NK-92 treated with Interleukin-12 subunit alpha and Interleukin-12 subunit beta, amount 100 ng/mL, for 24 hours (cell line): ENCODE results near the gene CARD10.
A peak's percentile ranks its signal among the peaks of the same experiment; 100 is the strongest.

ENCODE experiments used
- DNase-seq: peaks from one replicate; lab custom pipeline; 2025; lab: John Stamatoyannopoulos, UW

Gene CARD10

DNA sequence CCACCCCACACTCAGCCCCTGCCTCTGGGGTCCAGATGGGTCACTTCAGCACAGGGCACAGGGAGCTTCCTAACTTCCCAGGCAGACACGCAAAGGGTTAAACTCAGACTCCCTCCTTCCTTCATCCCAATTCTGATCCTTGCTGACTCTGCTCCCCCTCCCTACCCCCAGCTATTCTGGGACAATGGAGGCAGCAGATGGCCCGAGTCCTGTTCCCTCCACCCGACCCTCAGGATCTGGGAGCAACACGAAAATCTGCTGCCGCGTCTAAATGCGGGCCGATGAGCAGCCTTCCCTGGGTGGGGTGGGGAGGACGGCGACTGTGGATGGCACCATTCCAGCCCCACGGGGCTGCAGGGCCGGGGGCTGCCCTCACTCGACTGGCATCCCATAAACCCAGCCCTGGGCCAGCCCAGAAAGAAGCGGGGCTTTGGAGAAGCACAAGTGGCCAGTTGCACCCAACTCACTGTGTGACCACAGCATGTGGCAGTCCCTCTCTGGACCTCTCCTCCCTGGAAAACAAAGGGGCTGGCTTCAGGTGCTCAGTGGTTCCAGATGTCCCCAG, 51.7 kb downstream of the CARD10 start:
- DNase-seq, result no peak

GRCh38 chr22:37464181-37464580, 55.0 kb downstream of the CARD10 start:
- no peak for DNase-seq

DNA sequence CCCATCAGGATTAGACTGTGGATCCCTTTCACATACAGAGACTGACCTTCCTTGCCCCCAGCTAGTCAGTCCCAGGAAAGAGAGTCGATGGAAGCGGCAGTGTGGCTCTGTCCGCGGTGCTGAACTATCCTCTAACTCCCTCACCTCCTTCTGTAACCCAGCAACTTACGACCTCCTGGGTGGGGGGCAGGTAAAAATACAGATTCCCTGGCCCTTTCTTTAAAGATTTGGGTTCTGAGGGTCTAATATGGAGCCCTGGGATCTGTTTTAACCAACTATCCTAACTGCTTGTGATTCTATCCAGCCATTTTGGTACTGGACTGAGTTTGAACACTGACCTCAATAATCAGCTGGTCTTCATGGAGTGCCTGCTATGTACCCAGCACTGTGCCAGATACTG, 56.2 kb downstream of the CARD10 start:
- DNase-seq, result no peak

DNA sequence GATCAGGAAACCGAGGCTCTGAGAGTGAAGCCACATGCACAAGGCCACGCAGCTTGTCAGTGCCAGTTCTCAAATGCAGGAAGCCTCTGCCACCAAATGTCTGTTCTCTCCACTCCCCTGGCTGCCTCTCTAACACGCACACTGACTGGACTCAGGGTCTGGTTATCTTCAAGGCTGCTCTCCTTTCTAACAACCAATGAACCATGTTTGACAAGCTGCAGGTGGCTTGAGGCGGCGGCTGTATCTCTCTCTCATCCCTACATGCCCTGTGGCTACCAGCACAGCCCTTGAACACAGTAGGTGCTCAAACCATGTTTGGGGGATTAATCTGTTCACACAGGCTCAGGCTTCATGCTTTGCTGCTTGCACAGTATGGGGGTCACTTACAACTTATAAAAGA, 56.8 kb downstream of the CARD10 start:
- no peak for DNase-seq

GRCh38 chr22:37461961-37462360, 57.3 kb downstream of the CARD10 start:
- DNase-seq, result no peak

DNA sequence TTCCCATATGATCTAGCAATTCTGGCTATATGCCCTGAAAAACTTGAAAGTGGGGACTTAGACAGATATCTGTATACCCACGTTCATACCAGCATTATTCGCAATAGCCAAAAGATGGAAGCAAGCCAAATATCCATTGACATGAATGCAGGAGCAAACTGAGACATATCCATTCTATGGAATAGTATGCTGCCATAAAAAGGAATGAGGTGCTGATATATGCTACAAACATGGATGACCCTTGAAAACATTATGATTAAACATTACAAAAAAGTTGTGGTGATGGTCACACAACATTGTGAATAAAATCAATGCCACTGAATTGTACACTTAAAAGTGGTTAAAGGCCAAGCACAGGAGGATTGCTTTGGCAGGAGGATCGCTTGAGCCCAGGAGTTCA, 58.5 kb downstream of the CARD10 start:
- DNase-seq, result no peak

- no peak for DNase-seq
Measured at GRCh38 chr22:37459206-37459605, 60.0 kb downstream of the CARD10 start.

DNA sequence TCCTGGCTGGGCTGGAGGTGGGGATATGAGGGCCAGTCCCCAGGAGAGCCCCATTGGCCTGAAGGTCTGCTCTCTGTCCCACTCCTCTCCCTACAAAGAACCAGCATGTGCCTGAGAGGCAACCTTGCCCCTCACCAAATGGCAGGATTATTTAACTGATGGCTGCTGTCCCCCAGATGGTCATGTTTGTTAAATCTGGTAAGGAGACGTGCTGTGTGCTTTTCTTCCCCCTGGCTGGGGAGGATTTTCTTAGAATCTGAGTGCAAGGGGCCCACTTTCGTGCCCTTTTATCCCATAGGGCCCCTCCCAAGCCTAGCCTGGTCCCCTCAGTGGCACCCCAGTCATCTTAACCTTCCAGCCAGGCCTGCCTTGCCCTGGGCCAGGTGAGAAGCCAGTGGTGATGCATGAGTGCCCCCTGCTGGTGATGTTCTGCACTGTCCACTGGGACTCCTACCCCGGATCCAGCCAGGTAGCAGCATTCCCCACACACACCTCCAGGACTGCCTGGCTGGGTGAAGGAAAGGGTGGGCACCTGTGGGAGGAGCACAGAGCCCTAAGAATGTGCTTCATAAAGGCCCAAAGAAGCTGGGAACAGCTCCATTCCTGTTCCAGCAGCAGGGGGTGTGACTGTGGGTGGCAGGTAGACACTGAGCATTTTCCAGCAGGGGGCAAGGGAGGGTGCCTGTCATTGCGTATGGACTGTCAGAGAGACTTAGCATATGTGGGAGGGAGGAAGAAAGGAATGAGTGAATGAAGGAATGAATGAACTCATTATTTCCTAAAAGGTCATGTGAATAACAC, 61.9 kb downstream of the CARD10 start:
- peak; percentile 58 for DNase-seq

DNA sequence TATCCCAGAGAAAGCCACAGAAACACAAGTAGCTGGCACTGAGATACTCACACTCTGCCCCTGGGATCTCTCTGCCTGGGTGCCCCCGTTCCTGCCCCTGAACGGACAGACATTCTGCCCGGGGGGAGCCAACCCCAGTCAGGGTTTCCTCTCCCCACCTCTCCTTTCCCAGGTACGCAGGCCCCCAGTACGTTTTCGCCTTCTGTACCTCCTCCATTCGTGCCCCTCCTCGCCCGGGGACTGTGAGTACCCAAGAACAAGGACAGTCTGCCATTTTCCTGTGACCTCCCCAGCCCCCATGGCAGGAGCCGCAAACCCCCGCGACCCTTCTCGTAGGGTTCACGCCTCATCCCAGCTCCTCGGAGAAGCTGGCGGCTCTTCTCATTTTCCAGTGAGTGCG, 62.9 kb downstream of the CARD10 start:
- DNase-seq, result no peak

- no peak for DNase-seq
Measured at GRCh38 chr22:37455896-37456295, 63.3 kb downstream of the CARD10 start.

GRCh38 chr22:37454857-37455686, 64.1 kb downstream of the CARD10 start:
- DNase-seq, result no peak

DNA sequence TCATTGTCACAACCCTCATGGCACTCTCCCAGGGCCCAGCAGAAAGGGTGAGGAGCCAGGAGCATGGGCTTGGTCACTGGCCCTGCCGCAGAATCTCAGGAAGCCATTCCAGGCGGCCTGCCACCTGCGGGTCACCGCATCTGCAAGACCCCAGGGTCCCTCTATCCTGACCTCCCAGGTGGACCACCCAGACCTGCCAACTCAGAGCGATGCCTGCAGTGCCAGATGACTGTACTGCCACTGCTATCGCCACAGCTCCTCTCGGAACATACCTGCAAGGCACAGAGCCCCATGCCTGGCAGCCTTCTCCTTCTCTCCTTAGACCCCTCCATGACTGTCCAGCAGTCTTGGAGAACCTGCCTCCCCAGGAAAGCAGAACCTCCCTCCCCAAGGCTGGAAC, 65.5 kb downstream of the CARD10 start:
- DNase-seq, result no peak

DNA sequence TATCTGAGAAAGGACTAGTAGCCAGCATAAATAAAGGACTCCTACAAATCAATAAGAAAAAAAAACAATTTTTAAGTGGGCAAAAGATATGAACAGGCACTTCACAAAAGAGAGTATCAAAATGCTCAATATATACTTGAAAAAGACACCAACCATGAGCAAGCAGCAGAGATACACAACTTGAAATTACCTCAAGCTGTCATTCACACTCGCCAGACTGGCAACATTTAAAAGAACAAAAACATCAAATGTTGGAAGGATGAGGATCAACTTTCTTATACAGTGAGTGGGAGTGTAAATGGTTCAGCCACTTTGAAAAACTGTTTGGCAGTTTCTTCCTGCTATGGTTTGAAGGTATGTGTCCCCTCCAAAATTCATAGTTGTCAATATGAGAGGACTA, 68.0 kb downstream of the CARD10 start:
- no peak for DNase-seq

- DNase-seq, result no peak
Measured at GRCh38 chr22:37449331-37450001, 69.7 kb downstream of the CARD10 start.

DNA sequence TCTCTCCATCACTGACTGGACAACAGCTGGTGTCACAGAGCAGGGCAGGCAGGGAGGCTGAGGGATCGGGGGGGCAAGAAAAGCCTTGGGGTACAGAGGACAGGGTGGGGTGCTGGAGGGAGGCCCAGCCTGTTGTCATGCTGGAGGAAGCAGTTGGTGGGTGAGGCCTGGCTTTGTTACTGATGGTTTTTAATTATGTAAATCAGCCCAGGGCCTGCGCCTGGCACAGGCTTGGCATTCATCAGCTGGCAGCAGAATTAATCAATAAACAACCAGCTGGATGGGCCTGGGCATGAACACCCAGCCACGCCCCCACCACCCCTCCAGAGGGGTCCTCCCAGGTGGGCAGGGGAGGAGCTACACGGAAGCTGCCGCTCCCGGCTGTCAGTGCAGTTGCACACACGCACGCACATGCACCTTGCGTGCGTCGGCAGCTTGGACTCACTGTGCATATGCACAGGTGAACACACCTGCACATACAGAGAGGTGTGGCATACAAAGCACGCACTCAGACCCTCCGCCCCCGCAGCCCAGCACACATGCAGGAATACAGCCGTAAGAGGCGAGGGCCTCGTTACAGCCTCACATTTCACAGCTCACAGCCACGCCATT, 70.6 kb downstream of the CARD10 start:
- no peak for DNase-seq

- no peak for DNase-seq
Measured at GRCh38 chr22:37445501-37445900, 73.7 kb downstream of the CARD10 start.

- DNase-seq, result no peak
Measured at GRCh38 chr22:37443977-37444376, 75.2 kb downstream of the CARD10 start.

DNA sequence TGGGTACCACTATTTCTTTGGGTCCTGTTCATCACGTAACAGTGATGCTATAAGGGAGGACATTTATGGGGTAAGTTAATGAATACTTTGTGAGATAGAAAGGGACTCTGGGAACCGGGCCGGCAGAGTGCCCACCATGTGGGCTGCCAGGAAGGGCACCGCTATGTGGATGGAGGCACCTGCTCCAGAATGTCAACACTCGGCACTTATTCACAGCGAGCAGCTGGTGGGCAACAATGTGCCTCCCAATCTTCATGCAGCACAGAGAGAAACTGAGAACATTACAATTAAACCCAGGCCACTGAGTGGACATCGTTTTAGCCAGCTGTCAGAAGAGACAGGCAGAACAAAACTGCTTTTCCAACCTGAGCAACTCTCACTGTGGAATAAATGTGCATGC, 76.1 kb downstream of the CARD10 start:
- DNase-seq, result no peak

GRCh38 chr22:37442537-37442936, 76.7 kb downstream of the CARD10 start:
- no peak for DNase-seq

DNA sequence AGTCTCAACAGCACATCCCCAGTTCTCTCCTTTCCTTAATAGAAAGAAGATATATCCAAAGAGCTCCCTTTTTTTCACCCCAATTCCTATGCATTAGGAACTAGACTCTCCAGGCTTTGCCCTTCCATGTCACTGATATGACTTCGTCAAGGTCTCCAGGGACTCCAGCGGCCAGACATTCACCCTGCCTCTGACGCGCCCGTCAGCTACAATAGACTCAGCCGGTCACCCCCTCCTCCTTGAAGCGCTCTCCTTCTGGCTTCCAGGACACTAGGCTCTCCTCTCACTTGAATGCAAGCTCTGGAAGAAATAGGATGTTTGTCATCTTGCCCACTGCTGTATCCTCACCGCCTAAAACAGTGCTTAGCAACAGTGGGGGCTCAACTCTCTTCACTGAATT, 77.1 kb downstream of the CARD10 start:
- DNase-seq, result no peak

GRCh38 chr22:37440875-37441274, 78.3 kb downstream of the CARD10 start:
- DNase-seq, result no peak
